ENCODE results near the gene CD2BP2. TPM values are rescaled to one million over a fixed set of nuclear protein-coding genes. Genes with fewer than 3 reads are reported as not detected.

Gene CD2BP2
- total and polyA plus RNA-seq, 9 of the 15 experiments (the other 6 are each of a cell fraction or from before 2014, with no cell fraction given): 3.9 to 51.1 (median 32.8) TPM

- TF ChIP-seq XRCC4 (IDR thresholded peaks at IDR 0.05; ENCODE audit: extremely low read depth, insufficient read depth, insufficient read length) (no peak), ZC3H11A (IDR thresholded peaks at IDR 0.05; ENCODE audit: low read depth, low read length) (no peak), SP1 (CRISPR knock-in tag; IDR thresholded peaks at IDR 0.05) (no peak), HNRNPUL1 (IDR thresholded peaks at IDR 0.05; ENCODE audit: low read length) (no peak), ZNF239 (CRISPR knock-in tag; IDR thresholded peaks at IDR 0.05) (no peak), LARP7 (IDR thresholded peaks at IDR 0.05) (no peak), FOXA1 (IDR thresholded peaks at IDR 0.05; ENCODE audit: borderline replicate concordance) (no peak), SPI1 (IDR thresholded peaks at IDR 0.05; ENCODE audit: borderline replicate concordance, low read depth, low read length) (0 out of 2 replicates have a peak, but pooled peaks have one; percentile 30), ZNF76 (CRISPR knock-in tag; IDR thresholded peaks at IDR 0.05; ENCODE audit: borderline replicate concordance) (no peak), GMEB1 (CRISPR knock-in tag; IDR thresholded peaks at IDR 0.05) (no peak), ZNF431 (CRISPR knock-in tag; IDR thresholded peaks at IDR 0.05) (0 out of 2 replicates have a peak, but pooled peaks have one; percentile 9), MTA1 (IDR thresholded peaks at IDR 0.05; ENCODE audit: borderline replicate concordance) (no peak), ZNF592 (IDR thresholded peaks at IDR 0.05) (no peak), E2F6 (IDR thresholded peaks at IDR 0.05; ENCODE audit: borderline replicate concordance in 1 of 2, extremely low read depth in 1 of 2, insufficient read depth in 1 of 2, insufficient read length in 1 of 2, low read depth in 1 of 2, low read length in 1 of 2, poor library complexity in 1 of 2, severe bottlenecking in 1 of 2) (no peak), ZC3H4 (CRISPR knock-in tag; IDR thresholded peaks at IDR 0.05; ENCODE audit: borderline replicate concordance) (0 out of 2 replicates have a peak, but pooled peaks have one; percentile 39), PHF20 (IDR thresholded peaks at IDR 0.05; ENCODE audit: partially characterized antibody) (no peak), HSF4 (CRISPR knock-in tag; IDR thresholded peaks at IDR 0.05; ENCODE audit: borderline replicate concordance) (no peak), TRIM24 (IDR thresholded peaks at IDR 0.05) (no peak), ZNF263 (CRISPR knock-in tag; IDR thresholded peaks at IDR 0.05; ENCODE audit: borderline replicate concordance) (no peak), XRCC3 (IDR thresholded peaks at IDR 0.05) (no peak), CHD2 (IDR thresholded peaks at IDR 0.05; ENCODE audit: low read depth, low read length) (no peak), TEAD2 (tag; IDR thresholded peaks at IDR 0.05) (no peak), SNAPC5 (CRISPR knock-in tag; IDR thresholded peaks at IDR 0.05) (no peak), TAF7 (tag; IDR thresholded peaks at IDR 0.05) (no peak)
Measured at GRCh38 chr16:30379158-30379783, 24.2 kb upstream of the CD2BP2 start (continued).
